GM12878 (cell line): Measurements from ENCODE around the gene C10orf90. TPM values are rescaled to one million over a fixed set of nuclear protein-coding genes. Genes with fewer than 3 reads are reported as not detected.

ENCODE experiments used
- ATAC-seq: fragments of 200-7000 bp; cut with Tn5 transposase; 3 replicates; pipeline ENCODE4 v1.9.1; 2020; ENCODE audit warnings: mild to moderate bottlenecking, moderate library complexity
- BruUV-seq: library from RNA; stranded (reverse); fragments of 400-500 nt; replicated peaks from 2 replicates; lab custom pipeline; 2021; lab: Mats Ljungman, UMichigan
- CTCF ChIA-PET: fragments of 300-600 bp; sonication (Branson Sonifier 250); formaldehyde crosslinking; extraction: SDS; loops from one replicate; lab custom pipeline; 2021; ENCODE audit warnings: inconsistent platforms; lab: Yijun Ruan, JAX
- POLR2A ChIA-PET: fragments of 350-600 bp; formaldehyde crosslinking; extraction: SDS; loops from one replicate; lab custom pipeline; 2021; ENCODE audit warnings: inconsistent platforms; lab: Charles Lee
- RAD21 ChIA-PET: fragments of 300-600 bp; sonication (Branson Sonifier 250); formaldehyde crosslinking; loops from one replicate; lab custom pipeline; 2023; ENCODE audit warnings: antibody characterized with exemption; ENCODE audit not compliant: unreplicated experiment; lab: Charles Lee
- SMC1A ChIA-PET: fragments of 300-600 bp; sonication (Branson Sonifier 250); formaldehyde crosslinking; loops from one replicate; lab custom pipeline; 2023; ENCODE audit not compliant: unreplicated experiment, uncharacterized antibody; lab: Charles Lee
- DNase-seq: peaks from one replicate; pipeline ENCODE4 v3.0.0-alpha.2; 2011; ENCODE audit warnings: low read depth, low spot score
- FAIRE-seq: peaks from 3 replicates; lab custom pipeline; 2011; peaks lifted over from hg19 to GRCh38; lab: Jason Lieb, UNC
- H2AFZ ChIP-seq: 2 replicates; pipeline ENCODE4 v1.6.0; 2011; ENCODE audit warnings: low read depth, low read length, control low read depth; ENCODE audit not compliant: control insufficient read depth
- H3K27ac ChIP-seq: 2 replicates; pipeline ENCODE4 v1.5.1; 2011; ENCODE audit warnings: control low read depth; ENCODE audit not compliant: control insufficient read depth, insufficient read depth
- H3K27me3 ChIP-seq, 2 experiments: replicated peaks in 1 of 2; 2 replicates each; pipeline versions ENCODE4 v1.6.0 to v1.6.1; 2011; ENCODE audit warnings: low read length in 1 of 2; ENCODE audit not compliant: control insufficient read depth in 2 of 2, insufficient read depth in 2 of 2
- H3K36me3 ChIP-seq, 2 experiments: 2 replicates each; pipeline ENCODE4 v1.5.1; 2011; ENCODE audit warnings: low read length in 1 of 2; ENCODE audit not compliant: control insufficient read depth in 2 of 2, insufficient read depth in 2 of 2
- H3K4me1 ChIP-seq: 2 replicates; pipeline ENCODE4 v1.6.1; 2011; ENCODE audit warnings: mild to moderate bottlenecking, low read length, moderate library complexity, mixed read lengths; ENCODE audit not compliant: control insufficient read depth, insufficient read depth
- H3K4me2 ChIP-seq: 2 replicates; pipeline ENCODE4 v1.6.0; 2011; ENCODE audit warnings: control low read depth; ENCODE audit not compliant: control insufficient read depth, insufficient read depth
- H3K4me3 ChIP-seq: fragments of 200-600 bp; sonication (generic); 2 replicates; pipeline ENCODE4 v1.5.1; 2016
- H3K79me2 ChIP-seq: 2 replicates; pipeline ENCODE4 v1.6.0; 2011; ENCODE audit warnings: low read length; ENCODE audit not compliant: control insufficient read depth, insufficient read depth
- H3K9ac ChIP-seq: 2 replicates; pipeline ENCODE4 v1.8.0; 2011; ENCODE audit warnings: low read length, control low read depth, mixed read lengths; ENCODE audit not compliant: control insufficient read depth, insufficient read depth
- H3K9me3 ChIP-seq: replicated peaks from 3 replicates; pipeline ENCODE4 v1.5.1; 2011; ENCODE audit warnings: mild to moderate bottlenecking, low read length; ENCODE audit not compliant: control insufficient read depth, insufficient read depth
- H4K20me1 ChIP-seq: 2 replicates; pipeline ENCODE4 v1.6.0; 2011; ENCODE audit not compliant: control insufficient read depth, insufficient read depth
- ASH2L ChIP-seq: fragments of 300-600, 200-600 bp; sonication (generic); IDR thresholded peaks from 2 replicates; pipeline ENCODE4 v1.6.1; 2017; ENCODE audit warnings: low read depth, mild to moderate bottlenecking, borderline replicate concordance
- CBX5 ChIP-seq: sonication (generic); IDR thresholded peaks from 2 replicates; pipeline ENCODE4 v1.6.1; 2016; ENCODE audit warnings: low read depth, moderate library complexity, mild to moderate bottlenecking, inconsistent platforms
- CHD2 ChIP-seq: IDR thresholded peaks from 2 replicates; pipeline ENCODE4 v1.6.1; 2011; ENCODE audit warnings: low read depth, low read length, improper control_type of control experiment, borderline replicate concordance
- JUNB ChIP-seq: IDR thresholded peaks from 2 replicates; pipeline ENCODE4 v1.6.1; 2016; ENCODE audit warnings: antibody characterized with exemption, mild to moderate bottlenecking
- LARP7 ChIP-seq: fragments of 450-650 bp; IDR thresholded peaks from 2 replicates; pipeline ENCODE4 v1.6.1; 2017; ENCODE audit warnings: mild to moderate bottlenecking
- MYC ChIP-seq: IDR thresholded peaks from 2 replicates; pipeline ENCODE4 v1.6.1; 2011; ENCODE audit warnings: mild to moderate bottlenecking, low read length, moderate library complexity, inconsistent platforms; ENCODE audit not compliant: insufficient read depth, insufficient replicate concordance, insufficient read length, severe bottlenecking
- NFIC ChIP-seq: IDR thresholded peaks from 2 replicates; pipeline ENCODE4 v1.6.1; 2012; ENCODE audit warnings: low read depth, mild to moderate bottlenecking, inconsistent platforms, low read length, moderate library complexity
- RCOR1 ChIP-seq: conservative IDR thresholded peaks from 2 replicates; pipeline ENCODE4 v1.6.1; 2012; ENCODE audit warnings: low read depth, low read length, improper control_type of control experiment
- RFX5 ChIP-seq: IDR thresholded peaks from 2 replicates; pipeline ENCODE4 v1.6.1; 2011; ENCODE audit warnings: low read depth, low read length, improper control_type of control experiment
- SMAD5 ChIP-seq: IDR thresholded peaks from 2 replicates; pipeline ENCODE4 v1.6.1; 2016; ENCODE audit warnings: antibody characterized with exemption, low read depth
- ZNF24 ChIP-seq: fragments of 450-650 bp; IDR thresholded peaks from 2 replicates; pipeline ENCODE4 v1.6.1; 2017; ENCODE audit warnings: antibody characterized with exemption, mild to moderate bottlenecking
- ZNF622 ChIP-seq: fragments of 450-650 bp; IDR thresholded peaks from 2 replicates; pipeline ENCODE4 v1.6.1; 2017; ENCODE audit warnings: mild to moderate bottlenecking, inconsistent platforms
- ZSCAN29 ChIP-seq: fragments of 450-650 bp; IDR thresholded peaks from 2 replicates; pipeline ENCODE4 v1.6.1; 2017; ENCODE audit warnings: mild to moderate bottlenecking, moderate library complexity
- WGBS: methylation state at CpG from one replicate; pipeline ENCODE4 v1.1.6; 2016; ENCODE audit warnings: low lambda C conversion rate; ENCODE audit not compliant: insufficient replicate concordance, insufficient coverage; ENCODE audit errors: missing lambda C conversion rate; 5-methylcytosine and 5-hydroxymethylcytosine counted together
- in situ Hi-C: fragments of 300-500 bp; cut with MboI; formaldehyde crosslinking; loops from 9 replicates; pipeline ENCODE4 v1.14.3; 2018; ENCODE audit warnings: mixed read lengths
- intact Hi-C: fragments of 100-400 bp; cut with micrococcal nuclease; formaldehyde crosslinking; loops from one replicate; pipeline ENCODE4 v1.14.2; 2022; ENCODE audit not compliant: unreplicated experiment
- polyA plus RNA-seq, 11 experiments: library from polyadenylated mRNA; depleted of rRNA in 4 of 11; unstranded in 6 of 11; stranded (reverse) in 5 of 11; fragments of >200 nt; fragmentation: Nextera tagmentation in 4 of 11; fragmentation: Illumina TruSeq in 1 of 11; extraction: Ambion mirVana in 4 of 11; extraction: Trizol in 1 of 11; gene quantifications; 1 replicate in 1 of 11; 2 replicates in 10 of 11; pipeline versions ENCODE4 v1.2.1 to v1.2.3, GENCODE V29; 2011 to 2016; ENCODE audit warnings: inconsistent platforms in 2 of 11, missing spikeins in 2 of 11, low read depth in 1 of 11
- total RNA-seq, 4 experiments: library from RNA; depleted of rRNA in 3 of 4; stranded (reverse); fragments of >200 nt in 3 of 4; fragmentation: Illumina TruSeq in 1 of 4; extraction: Trizol in 1 of 4; gene quantifications; 2 replicates each; pipeline versions ENCODE4 v1.2.1 to v1.2.3, GENCODE V29; 2013 to 2021
- TF ChIP-seq, protein P1 (sequence below): fragments of 450-650 bp; IDR thresholded peaks from 2 replicates; pipeline ENCODE4 v1.6.1; 2017; ENCODE audit warnings: mild to moderate bottlenecking, moderate library complexity
- TF ChIP-seq, protein P2 (sequence below): fragments of 450-650 bp; formaldehyde crosslinking; IDR thresholded peaks from 2 replicates; pipeline ENCODE4 v1.5.0; 2022; ENCODE audit warnings: mild to moderate bottlenecking, missing genetic modification characterization

C10orf90 gene
- total and polyA plus RNA-seq, 10 of the 15 experiments (the other 5 are each of a cell fraction or from before 2014, with no cell fraction given): 0.04 TPM; not detected in 9

DNA sequence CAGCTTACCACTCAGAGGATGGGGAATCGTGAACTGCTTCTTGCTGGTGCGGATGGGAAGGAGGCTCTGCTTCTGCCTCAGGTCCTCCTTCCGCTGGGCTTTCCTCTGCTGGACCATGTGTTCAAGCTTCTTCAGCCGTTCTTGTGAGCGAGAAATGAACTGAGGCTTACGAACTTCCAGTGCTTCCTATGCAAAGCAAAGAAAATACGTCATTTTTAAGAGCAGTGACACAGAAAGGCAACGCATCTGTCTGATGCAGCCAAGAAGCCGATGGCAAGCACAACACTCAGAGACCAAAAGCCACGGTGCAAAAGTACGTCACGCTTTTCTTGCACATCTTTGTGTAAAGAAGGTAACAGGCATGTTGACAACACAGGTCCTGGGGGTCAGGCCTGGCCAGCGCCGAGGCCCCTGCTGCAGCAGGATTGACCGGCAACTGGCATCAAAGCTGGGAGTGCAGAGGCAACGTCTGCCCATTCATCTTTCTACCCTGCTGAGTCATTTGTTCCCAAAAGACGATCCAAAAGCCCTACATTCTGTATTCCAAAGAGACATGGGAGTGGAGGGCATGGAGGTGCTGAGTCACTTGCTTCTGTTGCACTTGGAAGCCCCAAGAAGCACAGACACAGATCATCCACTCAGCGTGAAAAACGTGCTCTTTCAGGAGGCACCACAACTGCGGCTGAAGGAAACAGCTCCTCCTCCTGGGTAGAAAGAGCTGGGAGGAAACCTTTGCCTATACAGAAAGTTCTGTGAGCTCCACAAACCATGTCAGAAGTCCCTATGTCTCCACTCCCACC lies 211.3 kb downstream of the C10orf90 start:
- TF ChIP-seq NFIC: no peak
- no peak for TF ChIP-seq RCOR1
- no peak for TF ChIP-seq ZNF24
- TF ChIP-seq CBX5: no peak
- TF ChIP-seq SMAD5: no peak
- TF ChIP-seq ZSCAN29: no peak
- no peak for TF ChIP-seq LARP7
- no peak for TF ChIP-seq ASH2L
- no peak for TF ChIP-seq JUNB
- TF ChIP-seq ZNF622: no peak
- TF ChIP-seq, protein P1, sequence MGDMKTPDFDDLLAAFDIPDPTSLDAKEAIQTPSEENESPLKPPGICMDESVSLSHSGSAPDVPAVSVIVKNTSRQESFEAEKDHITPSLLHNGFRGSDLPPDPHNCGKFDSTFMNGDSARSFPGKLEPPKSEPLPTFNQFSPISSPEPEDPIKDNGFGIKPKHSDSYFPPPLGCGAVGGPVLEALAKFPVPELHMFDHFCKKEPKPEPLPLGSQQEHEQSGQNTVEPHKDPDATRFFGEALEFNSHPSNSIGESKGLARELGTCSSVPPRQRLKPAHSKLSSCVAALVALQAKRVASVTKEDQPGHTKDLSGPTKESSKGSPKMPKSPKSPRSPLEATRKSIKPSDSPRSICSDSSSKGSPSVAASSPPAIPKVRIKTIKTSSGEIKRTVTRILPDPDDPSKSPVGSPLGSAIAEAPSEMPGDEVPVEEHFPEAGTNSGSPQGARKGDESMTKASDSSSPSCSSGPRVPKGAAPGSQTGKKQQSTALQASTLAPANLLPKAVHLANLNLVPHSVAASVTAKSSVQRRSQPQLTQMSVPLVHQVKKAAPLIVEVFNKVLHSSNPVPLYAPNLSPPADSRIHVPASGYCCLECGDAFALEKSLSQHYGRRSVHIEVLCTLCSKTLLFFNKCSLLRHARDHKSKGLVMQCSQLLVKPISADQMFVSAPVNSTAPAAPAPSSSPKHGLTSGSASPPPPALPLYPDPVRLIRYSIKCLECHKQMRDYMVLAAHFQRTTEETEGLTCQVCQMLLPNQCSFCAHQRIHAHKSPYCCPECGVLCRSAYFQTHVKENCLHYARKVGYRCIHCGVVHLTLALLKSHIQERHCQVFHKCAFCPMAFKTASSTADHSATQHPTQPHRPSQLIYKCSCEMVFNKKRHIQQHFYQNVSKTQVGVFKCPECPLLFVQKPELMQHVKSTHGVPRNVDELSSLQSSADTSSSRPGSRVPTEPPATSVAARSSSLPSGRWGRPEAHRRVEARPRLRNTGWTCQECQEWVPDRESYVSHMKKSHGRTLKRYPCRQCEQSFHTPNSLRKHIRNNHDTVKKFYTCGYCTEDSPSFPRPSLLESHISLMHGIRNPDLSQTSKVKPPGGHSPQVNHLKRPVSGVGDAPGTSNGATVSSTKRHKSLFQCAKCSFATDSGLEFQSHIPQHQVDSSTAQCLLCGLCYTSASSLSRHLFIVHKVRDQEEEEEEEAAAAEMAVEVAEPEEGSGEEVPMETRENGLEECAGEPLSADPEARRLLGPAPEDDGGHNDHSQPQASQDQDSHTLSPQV: no peak
- TF ChIP-seq, protein P2, sequence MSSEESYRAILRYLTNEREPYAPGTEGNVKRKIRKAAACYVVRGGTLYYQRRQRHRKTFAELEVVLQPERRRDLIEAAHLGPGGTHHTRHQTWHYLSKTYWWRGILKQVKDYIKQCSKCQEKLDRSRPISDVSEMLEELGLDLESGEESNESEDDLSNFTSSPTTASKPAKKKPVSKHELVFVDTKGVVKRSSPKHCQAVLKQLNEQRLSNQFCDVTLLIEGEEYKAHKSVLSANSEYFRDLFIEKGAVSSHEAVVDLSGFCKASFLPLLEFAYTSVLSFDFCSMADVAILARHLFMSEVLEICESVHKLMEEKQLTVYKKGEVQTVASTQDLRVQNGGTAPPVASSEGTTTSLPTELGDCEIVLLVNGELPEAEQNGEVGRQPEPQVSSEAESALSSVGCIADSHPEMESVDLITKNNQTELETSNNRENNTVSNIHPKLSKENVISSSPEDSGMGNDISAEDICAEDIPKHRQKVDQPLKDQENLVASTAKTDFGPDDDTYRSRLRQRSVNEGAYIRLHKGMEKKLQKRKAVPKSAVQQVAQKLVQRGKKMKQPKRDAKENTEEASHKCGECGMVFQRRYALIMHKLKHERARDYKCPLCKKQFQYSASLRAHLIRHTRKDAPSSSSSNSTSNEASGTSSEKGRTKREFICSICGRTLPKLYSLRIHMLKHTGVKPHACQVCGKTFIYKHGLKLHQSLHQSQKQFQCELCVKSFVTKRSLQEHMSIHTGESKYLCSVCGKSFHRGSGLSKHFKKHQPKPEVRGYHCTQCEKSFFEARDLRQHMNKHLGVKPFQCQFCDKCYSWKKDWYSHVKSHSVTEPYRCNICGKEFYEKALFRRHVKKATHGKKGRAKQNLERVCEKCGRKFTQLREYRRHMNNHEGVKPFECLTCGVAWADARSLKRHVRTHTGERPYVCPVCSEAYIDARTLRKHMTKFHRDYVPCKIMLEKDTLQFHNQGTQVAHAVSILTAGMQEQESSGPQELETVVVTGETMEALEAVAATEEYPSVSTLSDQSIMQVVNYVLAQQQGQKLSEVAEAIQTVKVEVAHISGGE: no peak
- TF ChIP-seq RFX5: no peak
- TF ChIP-seq CHD2: no peak
- no peak for TF ChIP-seq MYC
- FAIRE-seq: no peak
- intact Hi-C loops (no loop called here), in situ Hi-C loops (no loop called here)
- H2AFZ ChIP-seq: no peak overlapping the region
- ChIA-PET POLR2A (no interaction called here), RAD21 (no interaction called here), SMC1A (no interaction called here), CTCF (interaction anchor here (1.0 kb wide), 1 partner anchor 8 kb away, joined by 3 read pairs; no protein-coding TSS in a partner anchor)
- no peak overlapping the region for H3K9ac ChIP-seq
- DNase-seq: no peak
- no peaks in the 10 kb centered on the region for H3K9me3 ChIP-seq
- no peaks in the 10 kb centered on the region for H4K20me1 ChIP-seq
- no TSS peak for BruUV-seq
- no peaks in the 10 kb centered on the region for H3K79me2 ChIP-seq
- no peaks in the 10 kb centered on the region for H3K4me1 ChIP-seq
- no peak overlapping the region for H3K4me2 ChIP-seq
- ATAC-seq: no peak
- no peaks in the 10 kb centered on the region for H3K36me3 ChIP-seq
- no peak overlapping the region for H3K4me3 ChIP-seq
- H3K27me3 ChIP-seq: no peaks in the 10 kb centered on the region
- WGBS: 36% methylated on average over 20 of the region's 20 CpGs
- no peak overlapping the region for H3K27ac ChIP-seq
